Globus pallidus (tissue), 1 donor: Measurements from ENCODE around the gene DESI1.
A peak's percentile ranks its signal among the peaks of the same experiment; 100 is the strongest.
"Not testable (repeated sequence)": the region's sequence is repeated elsewhere in the genome, so short reads cannot be mapped to it uniquely, and the experiment has no call there.

Experiments used
- DNase-seq: peaks from one replicate; pipeline ENCODE4 v3.0.0-alpha.2; 2015; ENCODE audit warnings: low spot score

DESI1 gene

GRCh38 chr22:41634610-41635009, 13.8 kb upstream of the DESI1 start:
- DNase-seq: not testable (repeated sequence)

- DNase-seq: not testable (repeated sequence)
These were observed 10.8 kb upstream of the DESI1 start for GRCh38 chr22:41631615-41632014.

GRCh38 chr22:41631115-41631514, 10.3 kb upstream of the DESI1 start:
- not testable (repeated sequence) for DNase-seq

- no peak for DNase-seq
These were observed 4.7 kb upstream of the DESI1 start for GRCh38 chr22:41625577-41625976.

GRCh38 chr22:41621911-41622179, 1.0 kb upstream of the DESI1 start:
- DNase-seq: no peak

- DNase-seq: peak; percentile 100
These were observed 462 bp upstream of the DESI1 start, which contains the start of gene XRCC6 for GRCh38 chr22:41621099-41621910. XRCC6 (plus strand) TSS chr22:41621295; CDS start chr22:41622005, 710 bp downstream.

- peak; percentile 17 for DNase-seq
These were observed 759 bp downstream of the DESI1 start for GRCh38 chr22:41619979-41620588.

- DNase-seq: no peak
These were observed 7.4 kb downstream of the DESI1 start for GRCh38 chr22:41613456-41613855.

GRCh38 chr22:41612603-41613306, 8.1 kb downstream of the DESI1 start:
- DNase-seq: no peak

GRCh38 chr22:41608386-41608785, 12.5 kb downstream of the DESI1 start:
- DNase-seq: no peak

- no peak for DNase-seq
These were observed 16.9 kb downstream of the DESI1 start for GRCh38 chr22:41603873-41604332.

- no peak for DNase-seq
These were observed 19.9 kb downstream of the DESI1 start for GRCh38 chr22:41600976-41601375.

GRCh38 chr22:41598891-41599635, 21.8 kb downstream of the DESI1 start:
- DNase-seq: no peak

GRCh38 chr22:41598081-41598480, 22.8 kb downstream of the DESI1 start:
- DNase-seq: no peak

GRCh38 chr22:41597635-41597953, 23.2 kb downstream of the DESI1 start:
- DNase-seq: no peak

- peak; percentile 64 for DNase-seq
These were observed 23.8 kb downstream of the DESI1 start for GRCh38 chr22:41596776-41597634.

GRCh38 chr22:41595703-41596102, 25.1 kb downstream of the DESI1 start:
- DNase-seq: no peak

GRCh38 chr22:41593336-41593960, 27.4 kb downstream of the DESI1 start:
- not testable (repeated sequence) for DNase-seq

GRCh38 chr22:41589391-41590241, 31.2 kb downstream of the DESI1 start, which contains the start of gene PMM1:
PMM1 (minus strand) TSS chr22:41589840; CDS start chr22:41589805, 35 bp downstream.
- peak; percentile 100 for DNase-seq

- DNase-seq: no peak
These were observed 33.5 kb downstream of the DESI1 start for GRCh38 chr22:41587347-41587723.
